Muscle of leg (tissue), 11 donors: ENCODE data around the gene CCDC33. TPM values are rescaled to one million over a fixed set of nuclear protein-coding genes. Genes with fewer than 3 reads are reported as not detected.

Experiments
- DNase-seq: peaks from one replicate; pipeline ENCODE4 v3.0.0; 2013
- H3K27ac ChIP-seq: one replicate; pipeline ENCODE4 v1.5.1; 2013; ENCODE audit warnings: mild to moderate bottlenecking, low read length, control low read depth
- H3K27me3 ChIP-seq: one replicate; pipeline ENCODE4 v1.6.1; 2013; ENCODE audit warnings: low read length; ENCODE audit not compliant: control insufficient read depth, insufficient read depth
- H3K36me3 ChIP-seq: one replicate; pipeline ENCODE4 v1.6.1; 2013; ENCODE audit warnings: low read length; ENCODE audit not compliant: control insufficient read depth, insufficient read depth
- H3K4me1 ChIP-seq: one replicate; pipeline ENCODE4 v1.6.1; 2013; ENCODE audit warnings: low read length; ENCODE audit not compliant: control insufficient read depth, insufficient read depth
- H3K4me3 ChIP-seq: one replicate; pipeline ENCODE4 v1.5.1; 2013; ENCODE audit warnings: low read length, control low read depth
- H3K9me3 ChIP-seq: replicated peaks from 2 replicates; pipeline ENCODE4 v1.6.1; 2013; ENCODE audit warnings: low read depth, low read length; ENCODE audit not compliant: control insufficient read depth
- WGBS: methylation state at CpG from one replicate; pipeline ENCODE4 v1.1.5; 2013; ENCODE audit warnings: missing lambda C conversion rate; ENCODE audit not compliant: insufficient coverage; 5-methylcytosine and 5-hydroxymethylcytosine counted together
- polyA plus RNA-seq, 8 donors: library from polyadenylated mRNA; unstranded; fragments of 120-200 nt; gene quantifications; one replicate each; pipeline versions ENCODE4 v1.2.1 to v1.2.3, GENCODE V29; 2013; ENCODE audit warnings: inconsistent platforms in 1 of 8, low replicate concordance in 1 of 8; ENCODE audit not compliant: insufficient read length in 8 of 8, insufficient read depth in 1 of 8
- total RNA-seq: library from RNA; stranded (reverse); fragments of 120-200 nt; gene quantifications from one replicate; pipeline ENCODE4 v1.2.4, GENCODE V29; 2013

Gene CCDC33
- total and polyA plus RNA-seq, 9 donors: 0.04 to 0.36 (median 0.22) TPM; not detected in 3

DNA sequence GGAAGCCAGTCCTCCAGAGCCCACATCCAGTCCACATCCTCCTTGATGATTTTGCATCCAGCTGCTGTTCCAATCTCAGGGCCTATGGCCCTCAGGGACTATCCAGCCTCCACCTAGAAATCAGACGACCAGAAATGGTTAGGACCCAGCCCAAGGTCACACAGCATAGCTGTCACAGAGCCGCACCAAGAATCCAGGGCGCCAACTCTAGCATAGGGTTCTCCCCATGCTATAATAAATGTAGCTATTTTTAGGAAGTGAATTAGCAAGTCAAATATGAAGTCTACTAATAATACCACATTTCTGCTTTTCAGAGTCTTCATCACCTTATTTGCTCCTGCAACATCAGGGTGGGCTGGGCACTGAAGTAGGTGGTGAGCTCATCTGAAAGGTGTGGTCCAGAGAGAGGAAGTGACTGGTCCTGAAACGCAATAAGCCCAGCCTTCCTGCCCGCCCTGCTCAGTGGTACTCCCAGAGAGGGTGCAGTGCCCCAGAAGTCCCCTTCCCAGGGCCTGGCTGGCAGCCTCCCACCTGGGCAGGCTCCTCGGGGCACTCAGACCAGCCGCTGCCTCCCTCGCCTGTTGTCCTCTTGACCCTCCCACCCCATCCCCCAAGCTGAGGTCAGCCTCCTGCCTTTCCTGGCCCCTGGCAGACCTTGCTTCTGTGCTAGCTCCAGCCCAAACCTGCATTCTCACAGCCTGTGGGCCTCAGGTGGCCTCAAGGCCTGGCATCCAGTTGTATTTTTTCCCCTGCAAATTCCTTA is 148.9 kb downstream of the CCDC33 start:
- peak overlapping the region; percentile 29 for H3K27ac ChIP-seq
- H3K36me3 ChIP-seq: no peaks in the 10 kb centered on the region
- WGBS: 33% methylated on average over 5 of the region's 8 CpGs
- no peak overlapping the region for H3K4me3 ChIP-seq
- no peaks in the 10 kb centered on the region for H3K9me3 ChIP-seq
- H3K4me1 ChIP-seq: peaks cover 38% of the 10 kb centered on the region
- H3K27me3 ChIP-seq: peaks cover 4% of the 10 kb centered on the region
- peak; percentile 43 for DNase-seq

DNA sequence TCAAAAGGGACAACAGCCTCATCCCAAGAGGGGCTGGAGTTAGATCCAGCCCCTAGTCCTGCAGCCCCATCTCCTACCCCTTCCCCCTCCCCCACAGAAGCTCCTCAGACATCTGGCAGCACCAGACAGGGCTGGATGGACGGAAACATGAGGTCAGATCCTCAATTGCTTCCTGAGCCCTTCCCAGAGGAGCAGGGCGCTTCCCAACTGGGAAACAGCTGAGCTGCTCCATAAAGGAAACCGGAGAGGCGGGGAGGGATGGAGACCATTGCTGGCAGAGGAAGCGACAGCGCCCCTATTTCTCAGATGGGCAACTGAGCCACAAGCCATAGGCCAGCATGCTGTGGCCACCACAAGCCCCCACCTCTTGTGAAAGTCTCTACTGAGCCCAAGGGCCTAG is 149.6 kb downstream of the CCDC33 start:
- H3K36me3 ChIP-seq: no peaks in the 10 kb centered on the region
- H3K27ac ChIP-seq: peak overlapping the region; percentile 29
- H3K9me3 ChIP-seq: no peaks in the 10 kb centered on the region
- H3K4me3 ChIP-seq: no peak overlapping the region
- H3K27me3 ChIP-seq: peaks cover 4% of the 10 kb centered on the region
- 58% methylated on average over 6 of the region's 6 CpGs for WGBS
- peaks cover 38% of the 10 kb centered on the region for H3K4me1 ChIP-seq
- DNase-seq: peak; percentile 65

Other genes starting within 250 kb of the CCDC33 start
- gene STOML1, start 244.0 kb upstream of the CCDC33 start, total RNA-seq: 40.2 TPM
- gene STOML1, start 244.0 kb upstream of the CCDC33 start, polyA plus RNA-seq: 10 to 100 TPM; 21.0 to 38.9 (median 32.6) TPM
- 15.2 TPM for gene PML, start 241.6 kb upstream of the CCDC33 start, total RNA-seq
- gene PML, start 241.6 kb upstream of the CCDC33 start, polyA plus RNA-seq: 10 to 100 TPM; 21.8 to 47.2 (median 32.6) TPM
- gene GOLGA6A, start 153.8 kb upstream of the CCDC33 start, total RNA-seq: 0.13 TPM
- gene GOLGA6A, start 153.8 kb upstream of the CCDC33 start, polyA plus RNA-seq: 1 to 10 TPM in 1 of 8 donors, under 1 TPM in 6, not detected in 1; 0.10 to 1.2 (median 0.31) TPM
- 1.4 TPM for gene ISLR2, start 105.7 kb upstream of the CCDC33 start, total RNA-seq
- gene ISLR2, start 105.7 kb upstream of the CCDC33 start, polyA plus RNA-seq: 1 to 10 TPM; 2.9 to 5.8 (median 3.8) TPM
- 82.3 TPM for gene ISLR, start 62.6 kb upstream of the CCDC33 start, total RNA-seq
- 100 to 1,000 TPM; 148 to 270 (median 197) TPM for gene ISLR, start 62.6 kb upstream of the CCDC33 start, polyA plus RNA-seq
- 0.40 TPM for gene STRA6, start 33.5 kb upstream of the CCDC33 start, total RNA-seq
- 1 to 10 TPM in 5 of 8 donors, under 1 TPM in 3; 0.57 to 2.0 (median 1.2) TPM for gene STRA6, start 33.5 kb upstream of the CCDC33 start, polyA plus RNA-seq
- 1.2 TPM for gene CYP11A1, start 131.3 kb downstream of the CCDC33 start, total RNA-seq
- 1 to 10 TPM; 1.7 to 3.6 (median 2.4) TPM for gene CYP11A1, start 131.3 kb downstream of the CCDC33 start, polyA plus RNA-seq
- 4.9 TPM for gene SEMA7A, start 197.6 kb downstream of the CCDC33 start, total RNA-seq
- 10 to 100 TPM in 1 of 8 donors, 1 to 10 TPM in 7; 3.8 to 10.4 (median 7.0) TPM for gene SEMA7A, start 197.6 kb downstream of the CCDC33 start, polyA plus RNA-seq
- 30.6 TPM for gene UBL7, start 224.8 kb downstream of the CCDC33 start, total RNA-seq
- 10 to 100 TPM; 35.0 to 38.8 (median 36.3) TPM for gene UBL7, start 224.8 kb downstream of the CCDC33 start, polyA plus RNA-seq